ENCODE measurements around the gene OLIG1.

OLIG1 gene

DNA sequence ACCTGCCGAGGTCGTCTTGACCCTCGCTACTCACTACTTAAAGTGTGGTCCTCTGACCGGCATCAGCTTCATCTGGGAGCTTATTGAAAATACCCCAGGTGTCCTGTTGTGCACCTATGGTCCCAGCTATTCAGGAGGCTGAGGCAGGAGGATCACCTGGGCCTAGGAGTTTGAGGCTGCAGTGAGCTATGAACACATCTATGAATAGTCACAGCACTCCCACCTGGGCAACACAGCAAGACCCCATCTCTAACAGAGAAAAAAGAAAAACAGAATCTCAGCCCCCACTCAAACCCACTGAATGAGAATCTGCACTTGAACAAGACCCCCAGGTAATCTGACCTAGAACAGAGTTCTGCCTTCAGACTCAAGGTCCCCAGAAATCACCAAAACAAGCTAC lies 8.7 kb upstream of the OLIG1 start:
- no peak for DNase-seq (ENCODE audit: extremely low read depth in 1 of 2, low read depth in 1 of 2)

DNA sequence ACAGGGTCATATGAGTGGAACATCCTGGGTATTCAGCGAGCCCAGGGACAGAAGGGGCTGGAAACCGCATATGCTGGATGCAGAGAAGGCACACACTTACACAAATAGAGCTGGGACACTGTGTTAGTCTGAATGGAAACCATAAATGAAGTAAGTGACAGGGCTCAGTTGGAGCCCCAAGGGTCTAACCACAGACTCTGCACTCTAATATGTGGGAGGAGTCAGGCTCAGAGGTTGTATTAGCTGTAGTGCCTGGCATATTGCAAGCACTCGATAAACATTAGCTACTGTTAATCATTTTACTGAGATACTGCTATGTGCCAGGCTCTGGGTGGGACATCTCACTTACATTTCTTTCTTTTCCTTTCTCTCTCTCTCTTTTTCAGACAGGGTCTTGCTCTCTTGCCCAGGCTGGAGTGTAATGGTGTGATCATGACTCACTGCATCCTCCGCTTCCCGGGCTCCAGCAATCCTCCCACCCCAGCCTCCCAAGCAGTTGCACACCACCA lies 6.5 kb upstream of the OLIG1 start:
- no peak for DNase-seq (ENCODE audit: extremely low read depth in 1 of 2, low read depth in 1 of 2)

DNA sequence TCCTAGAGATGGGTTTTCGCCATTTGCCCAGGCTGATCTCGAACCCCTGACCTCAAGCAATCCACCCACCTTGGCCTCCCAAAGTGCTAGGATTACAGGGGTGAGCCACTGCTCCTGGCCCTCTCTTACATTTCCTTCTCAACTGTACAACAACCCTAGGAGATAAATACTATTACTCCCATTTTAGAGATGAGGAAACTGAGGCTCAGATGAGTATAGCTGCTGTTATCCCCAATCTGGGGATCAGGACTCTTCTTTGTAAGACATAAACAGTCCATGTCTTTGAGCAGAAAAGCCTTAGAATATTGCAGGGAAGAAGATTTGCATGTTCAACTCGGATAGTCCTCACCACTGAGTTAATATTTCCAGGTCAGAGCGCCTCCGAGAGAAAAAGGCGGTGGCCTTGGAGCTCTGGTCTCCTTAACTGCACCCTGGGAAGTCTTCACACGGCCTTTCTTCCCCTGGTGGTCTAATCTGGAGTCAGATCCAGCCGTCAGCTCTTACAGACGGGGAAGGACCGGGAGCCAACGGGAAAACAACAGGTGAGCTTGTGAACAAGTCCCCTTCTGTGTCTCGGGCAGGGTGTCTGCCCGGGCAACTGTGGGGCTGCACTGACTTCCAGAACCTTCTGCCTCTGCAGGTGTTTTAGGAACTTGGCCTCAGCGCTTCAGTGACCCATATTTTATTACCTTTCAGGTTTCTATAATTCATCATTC lies 5.9 kb upstream of the OLIG1 start:
- no peak for DNase-seq (ENCODE audit: extremely low read depth in 1 of 2, low read depth in 1 of 2)

DNA sequence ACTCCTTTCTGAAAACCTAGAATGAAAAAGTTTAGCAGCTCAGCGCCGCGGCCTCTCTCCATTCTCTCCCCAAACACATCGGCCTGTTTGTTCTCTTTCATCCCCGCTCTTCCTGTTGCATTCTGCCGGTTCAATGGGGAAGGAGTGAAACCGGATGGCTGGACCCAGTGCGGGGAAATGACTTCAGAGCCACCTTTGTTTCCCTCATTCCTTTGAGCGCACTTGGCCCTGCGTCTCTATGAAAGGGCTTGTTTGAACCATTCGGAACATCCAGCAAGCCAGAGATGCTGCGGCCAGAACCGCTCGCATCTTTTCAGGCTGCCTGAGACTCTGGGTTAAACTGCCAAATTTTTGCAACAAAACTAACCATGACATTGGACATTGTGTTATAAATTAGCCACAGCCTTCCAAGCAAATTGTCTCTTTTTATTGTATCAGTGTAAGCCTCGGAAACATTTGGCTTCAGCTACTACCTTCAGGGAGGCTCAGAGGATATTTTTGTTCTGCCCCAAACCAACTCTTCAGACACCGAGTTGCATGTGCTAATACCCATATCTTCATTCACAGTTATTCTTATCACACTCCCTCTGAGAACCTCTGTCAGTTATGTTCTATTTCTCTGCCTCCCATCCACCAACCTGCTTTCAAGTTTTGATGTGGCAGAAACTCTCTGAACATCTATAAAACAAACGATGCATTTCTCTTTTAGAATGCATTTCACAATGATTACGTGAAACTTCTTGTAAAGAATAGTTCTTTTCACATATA lies 5.1 kb upstream of the OLIG1 start:
- no peak for DNase-seq (ENCODE audit: extremely low read depth in 1 of 2, low read depth in 1 of 2)

DNA sequence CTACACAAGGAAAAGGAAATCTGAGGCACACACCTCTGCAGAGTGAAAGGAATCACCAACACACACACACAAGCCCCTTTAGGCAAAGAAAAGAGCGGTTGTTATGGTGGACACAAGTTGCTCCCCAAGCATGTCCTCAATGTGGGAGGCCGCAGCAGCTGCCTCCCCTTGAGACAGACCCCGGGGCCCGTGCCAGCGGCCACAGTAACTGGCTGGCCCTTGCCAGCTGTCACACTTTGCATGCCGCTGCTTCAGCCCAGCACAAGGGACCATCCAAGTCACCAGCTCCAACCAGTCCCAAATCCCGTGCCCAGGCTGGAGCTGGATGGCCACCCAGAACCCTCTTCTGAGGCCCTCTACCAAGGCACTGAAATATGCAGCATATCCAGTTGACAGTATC lies 2.9 kb upstream of the OLIG1 start:
- DNase-seq (ENCODE audit: extremely low read depth in 1 of 2, low read depth in 1 of 2): no peak

DNA sequence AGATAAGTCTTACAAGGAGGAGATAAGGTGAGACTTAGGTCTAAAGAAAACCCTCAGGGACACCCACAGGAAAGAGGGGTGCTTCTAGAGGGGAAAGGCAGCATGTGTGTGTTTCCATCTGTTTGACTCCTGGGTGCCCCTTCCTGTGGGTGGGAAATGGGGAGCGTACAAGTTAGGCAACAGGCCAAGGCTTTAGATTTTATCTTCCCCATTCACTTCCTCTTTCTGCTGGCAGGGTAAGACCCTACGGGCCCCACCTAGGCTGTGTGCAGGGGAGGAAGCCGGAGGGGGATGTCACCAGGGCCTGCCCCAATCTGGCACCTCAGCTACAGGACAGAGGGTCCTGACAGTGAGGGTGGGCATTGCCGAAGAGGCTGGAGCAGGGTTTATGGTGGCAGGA lies 2.5 kb upstream of the OLIG1 start:
- no peak for DNase-seq (ENCODE audit: extremely low read depth in 1 of 2, low read depth in 1 of 2)

DNA sequence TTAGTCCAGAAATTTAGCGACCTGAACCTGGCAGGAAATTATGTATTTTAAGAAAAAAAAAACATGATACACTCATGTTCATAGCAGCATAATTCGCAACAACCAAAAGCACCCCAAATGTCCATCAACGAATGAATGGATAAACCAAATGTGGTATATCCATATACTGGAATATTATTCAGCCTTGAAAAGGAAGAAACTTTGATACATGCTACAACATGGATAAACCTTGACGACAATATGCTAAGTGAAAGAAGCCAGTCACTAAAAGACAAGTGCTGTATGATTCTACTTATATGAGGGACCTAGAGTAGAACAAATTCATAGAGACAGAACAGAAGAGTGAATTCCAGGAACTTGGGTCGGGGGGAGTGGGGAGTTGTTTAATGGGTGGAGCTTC lies 698 bp upstream of the OLIG1 start:
- DNase-seq (ENCODE audit: extremely low read depth in 1 of 2, low read depth in 1 of 2): no peak

DNA sequence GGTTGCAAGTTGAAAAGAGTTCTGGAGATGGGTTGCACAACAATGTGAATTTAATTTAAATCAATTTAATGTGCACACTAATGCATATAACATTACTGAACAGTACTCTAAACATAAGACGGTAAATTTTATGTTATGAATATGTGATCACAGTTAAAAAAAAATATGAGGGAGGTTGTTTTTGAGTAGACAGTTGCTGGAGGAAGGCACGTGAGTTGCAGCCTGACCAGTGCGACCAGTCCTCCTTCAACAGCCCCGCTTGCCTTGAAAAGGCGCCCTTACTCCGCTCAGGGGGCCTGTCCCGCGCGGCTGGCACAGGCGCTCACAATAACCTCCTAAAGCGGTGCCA lies 322 bp upstream of the OLIG1 start:
- no peak for DNase-seq (ENCODE audit: extremely low read depth in 1 of 2, low read depth in 1 of 2)

DNA sequence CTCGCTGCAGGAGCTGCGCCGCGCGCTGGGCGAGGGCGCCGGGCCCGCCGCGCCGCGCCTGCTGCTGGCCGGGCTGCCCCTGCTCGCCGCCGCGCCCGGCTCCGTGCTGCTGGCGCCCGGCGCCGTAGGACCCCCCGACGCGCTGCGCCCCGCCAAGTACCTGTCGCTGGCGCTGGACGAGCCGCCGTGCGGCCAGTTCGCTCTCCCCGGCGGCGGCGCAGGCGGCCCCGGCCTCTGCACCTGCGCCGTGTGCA lies 730 bp downstream of the OLIG1 start:
- no peak for DNase-seq (ENCODE audit: extremely low read depth in 1 of 2, low read depth in 1 of 2)

DNA sequence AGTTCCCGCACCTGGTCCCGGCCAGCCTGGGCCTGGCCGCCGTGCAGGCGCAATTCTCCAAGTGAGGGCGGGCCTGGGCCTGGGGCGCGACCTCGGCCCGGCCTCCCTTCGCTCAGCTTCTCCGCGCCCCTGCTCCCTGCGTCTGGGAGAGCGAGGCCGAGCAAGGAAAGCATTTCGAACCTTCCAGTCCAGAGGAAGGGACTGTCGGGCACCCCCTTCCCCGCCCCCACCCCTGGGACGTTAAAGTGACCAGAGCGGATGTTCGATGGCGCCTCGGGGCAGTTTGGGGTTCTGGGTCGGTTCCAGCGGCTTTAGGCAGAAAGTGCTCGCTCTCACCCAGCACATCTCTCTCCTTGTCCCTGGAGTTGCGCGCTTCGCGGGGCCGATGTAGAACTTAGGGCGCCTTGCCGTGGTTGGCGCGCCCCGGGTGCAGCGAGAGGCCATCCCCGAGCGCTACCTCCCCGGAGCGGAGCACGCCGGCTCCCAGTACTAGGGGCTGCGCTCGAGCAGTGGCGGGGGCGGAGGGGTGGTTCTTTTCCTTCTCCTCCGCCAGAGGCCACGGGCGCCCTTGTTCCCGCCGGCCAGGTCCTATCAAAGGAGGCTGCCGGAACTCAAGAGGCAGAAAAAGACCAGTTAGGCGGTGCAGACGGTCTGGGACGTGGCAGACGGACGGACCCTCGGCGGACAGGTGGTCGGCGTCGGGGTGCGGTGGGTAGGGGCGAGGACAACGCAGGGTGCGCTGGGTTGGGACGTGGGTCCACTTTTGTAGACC lies 1.2 kb downstream of the OLIG1 start:
- no peak for DNase-seq (ENCODE audit: extremely low read depth in 1 of 2, low read depth in 1 of 2)

DNA sequence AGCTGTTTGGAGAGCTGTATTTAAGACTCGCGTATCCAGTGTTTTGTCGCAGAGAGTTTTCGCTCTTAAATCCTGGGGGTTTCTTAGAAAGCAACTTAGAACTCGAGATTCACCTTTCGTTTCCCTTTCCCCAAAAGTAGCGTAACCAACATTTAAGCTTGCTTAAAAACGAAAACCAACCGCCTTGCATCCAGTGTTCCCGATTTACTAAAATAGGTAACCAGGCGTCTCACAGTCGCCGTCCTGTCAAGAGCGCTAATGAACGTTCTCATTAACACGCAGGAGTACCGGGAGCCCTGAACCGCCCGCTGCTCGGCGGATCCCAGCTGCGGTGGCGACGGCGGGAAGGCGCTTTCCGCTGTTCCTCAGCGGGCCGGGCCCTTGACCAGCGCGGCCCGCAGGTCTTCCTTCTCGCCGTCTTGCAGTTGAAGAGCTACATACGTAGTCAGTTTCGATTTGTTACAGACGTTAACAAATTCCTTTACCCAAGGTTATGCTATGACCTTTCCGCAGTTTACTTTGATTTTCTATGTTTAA lies 1.9 kb downstream of the OLIG1 start:
- DNase-seq (ENCODE audit: extremely low read depth in 1 of 2, low read depth in 1 of 2): no peak

DNA sequence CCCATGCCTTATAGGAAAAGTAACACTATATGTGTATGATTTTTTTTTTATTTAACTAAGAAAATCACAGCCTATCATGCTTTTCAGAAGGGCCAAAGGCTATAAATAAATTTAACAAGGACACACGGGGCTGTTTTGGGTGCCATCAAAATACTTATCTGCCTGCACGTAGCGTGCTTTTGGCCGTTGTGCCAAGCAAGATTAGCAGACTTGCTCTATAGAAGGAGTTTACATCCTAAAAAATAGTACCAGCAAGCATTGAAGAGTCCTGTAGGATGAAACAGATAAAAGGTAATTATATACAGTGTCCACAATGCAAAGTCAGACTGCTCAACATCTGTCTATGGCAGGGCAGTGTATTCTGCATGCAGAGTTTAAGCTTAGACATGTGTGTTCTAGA lies 3.7 kb downstream of the OLIG1 start:
- DNase-seq (ENCODE audit: extremely low read depth in 1 of 2, low read depth in 1 of 2): no peak

DNA sequence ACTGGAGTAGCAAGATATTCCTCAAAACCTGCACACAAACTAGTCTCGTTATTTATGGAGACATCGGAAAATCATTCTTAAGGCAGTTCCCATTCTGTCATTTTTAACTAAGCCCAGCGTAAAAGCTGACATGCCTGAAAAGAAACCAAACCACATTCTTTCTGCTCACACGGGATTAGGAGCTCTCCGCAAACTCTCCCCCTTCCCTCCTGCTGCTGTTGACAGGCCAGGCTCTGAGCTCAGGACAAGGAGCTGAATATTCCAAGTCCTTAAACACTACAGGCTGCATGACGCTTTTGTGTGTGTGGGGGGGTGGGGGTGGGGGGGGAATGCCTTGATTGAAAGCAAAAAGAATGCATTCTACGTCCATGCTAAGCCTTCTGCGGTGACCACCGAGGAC lies 5.2 kb downstream of the OLIG1 start:
- no peak for DNase-seq (ENCODE audit: extremely low read depth in 1 of 2, low read depth in 1 of 2)

DNA sequence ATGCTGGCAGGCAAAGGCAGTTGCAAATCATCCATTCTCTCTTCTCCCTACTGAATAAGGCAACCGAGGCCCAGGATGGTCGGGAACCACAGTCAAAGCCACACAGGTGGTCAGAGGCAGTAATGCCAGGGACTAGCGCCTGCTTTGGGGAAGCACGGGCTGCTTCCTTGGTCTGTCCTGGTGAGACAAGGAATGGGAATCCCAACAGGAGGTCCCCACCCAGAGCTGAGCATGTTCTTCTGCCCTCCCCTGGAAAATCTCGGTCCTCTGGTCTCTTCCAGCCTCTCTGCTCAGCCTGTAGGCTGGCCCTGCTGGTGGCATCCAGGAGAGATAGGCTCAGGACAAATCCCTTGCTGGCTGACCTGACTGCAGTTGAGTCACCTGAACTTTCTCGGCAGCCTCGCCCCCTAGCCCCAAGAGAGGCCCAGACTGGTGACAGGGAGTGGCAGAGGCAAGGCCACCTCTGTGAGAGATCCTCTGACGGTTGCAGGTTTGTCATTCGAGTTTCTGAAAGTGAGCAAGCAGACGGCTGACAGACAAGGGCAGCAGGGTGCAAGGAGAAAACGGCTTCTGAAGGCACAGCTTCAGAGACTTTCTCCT lies 5.8 kb downstream of the OLIG1 start:
- no peak for DNase-seq (ENCODE audit: extremely low read depth in 1 of 2, low read depth in 1 of 2)

DNA sequence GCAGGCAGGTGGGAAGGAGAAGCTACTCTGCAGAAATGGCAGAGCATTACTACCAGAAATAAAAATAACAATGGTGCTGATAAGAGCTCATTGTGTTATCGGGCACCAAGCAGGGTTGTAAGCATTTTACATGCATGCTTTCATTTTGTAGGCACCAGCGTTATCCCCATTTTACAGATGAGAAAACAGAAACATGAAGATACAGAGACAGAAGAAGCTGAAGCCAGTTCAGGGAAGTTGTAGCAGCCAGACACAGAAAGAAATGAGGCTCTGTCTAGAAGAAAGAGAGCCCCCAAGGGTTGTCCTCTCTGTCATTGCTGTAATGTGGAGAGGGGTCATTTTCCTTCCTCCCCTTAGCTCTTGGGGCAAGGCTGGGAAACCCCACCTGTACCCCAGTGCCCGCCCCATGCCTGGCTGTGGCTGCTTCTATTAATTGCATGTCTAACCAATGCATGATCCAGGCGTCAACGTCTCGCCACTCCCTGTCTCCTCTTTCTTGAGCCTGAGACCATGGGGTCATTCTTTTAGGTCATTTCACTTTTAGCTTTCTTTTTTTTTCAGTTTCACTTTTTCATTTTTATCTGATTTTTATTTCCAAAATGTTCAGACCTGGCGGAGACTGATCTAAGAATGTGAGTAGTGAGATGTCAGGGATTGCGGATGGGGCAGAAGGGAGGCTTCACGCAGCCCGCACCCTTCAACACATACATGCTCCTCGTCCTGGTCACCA lies 6.8 kb downstream of the OLIG1 start:
- no peak for DNase-seq (ENCODE audit: extremely low read depth in 1 of 2, low read depth in 1 of 2)

DNA sequence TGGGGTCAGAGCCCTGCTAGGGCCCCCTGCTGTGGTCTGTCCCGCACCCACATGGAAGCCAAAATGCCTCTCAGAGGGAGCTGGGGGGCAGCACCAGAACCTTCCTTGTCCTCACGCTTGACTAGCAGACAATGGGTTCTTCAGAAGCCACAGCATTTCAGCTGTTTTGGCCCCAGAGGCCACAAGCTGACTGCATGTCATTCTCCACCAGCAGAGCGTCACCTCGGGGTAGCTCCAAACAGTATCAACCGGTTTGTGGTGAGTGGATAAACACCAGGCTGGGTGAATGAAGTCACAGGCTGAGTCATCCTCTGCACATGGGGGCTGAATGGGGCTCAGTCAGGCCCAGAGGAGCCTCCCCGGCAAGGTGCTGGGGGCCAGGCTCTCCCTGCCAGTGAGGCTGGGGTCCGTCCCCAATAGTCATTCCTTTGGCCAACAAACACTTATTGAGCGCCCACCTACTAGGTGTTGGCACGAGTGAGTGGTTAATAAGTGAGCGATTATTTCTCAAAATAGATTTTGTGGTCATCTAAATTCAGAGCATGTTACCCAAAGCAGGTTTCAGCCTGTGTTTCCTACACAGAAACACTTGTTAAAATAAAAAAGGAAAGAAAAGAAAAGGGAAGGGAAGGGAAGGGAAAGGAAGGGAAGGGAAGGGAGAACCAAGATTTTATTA lies 9.1 kb downstream of the OLIG1 start:
- DNase-seq (ENCODE audit: extremely low read depth in 1 of 2, low read depth in 1 of 2): peak; percentile 35 to 57

DNA sequence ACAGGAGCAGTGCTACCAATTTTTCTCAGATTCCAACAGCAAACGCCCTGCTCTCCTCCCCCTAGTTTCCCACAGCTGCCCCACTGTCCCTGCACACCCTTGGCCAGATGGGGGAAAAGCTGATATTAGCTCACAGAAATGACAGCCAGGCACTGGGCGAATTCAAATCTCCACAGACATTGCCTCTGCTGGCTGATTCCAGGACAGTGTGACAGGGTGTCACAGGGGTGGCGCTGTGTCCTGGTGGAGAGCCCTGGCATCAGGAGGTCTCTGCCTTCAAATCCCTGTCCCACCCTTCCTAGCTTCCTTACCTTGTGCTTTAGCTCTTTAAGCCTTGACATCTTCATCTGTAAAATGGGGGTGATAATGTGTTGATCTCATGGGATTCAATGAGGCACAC lies 10.4 kb downstream of the OLIG1 start:
- no peak for DNase-seq (ENCODE audit: extremely low read depth in 1 of 2, low read depth in 1 of 2)

DNA sequence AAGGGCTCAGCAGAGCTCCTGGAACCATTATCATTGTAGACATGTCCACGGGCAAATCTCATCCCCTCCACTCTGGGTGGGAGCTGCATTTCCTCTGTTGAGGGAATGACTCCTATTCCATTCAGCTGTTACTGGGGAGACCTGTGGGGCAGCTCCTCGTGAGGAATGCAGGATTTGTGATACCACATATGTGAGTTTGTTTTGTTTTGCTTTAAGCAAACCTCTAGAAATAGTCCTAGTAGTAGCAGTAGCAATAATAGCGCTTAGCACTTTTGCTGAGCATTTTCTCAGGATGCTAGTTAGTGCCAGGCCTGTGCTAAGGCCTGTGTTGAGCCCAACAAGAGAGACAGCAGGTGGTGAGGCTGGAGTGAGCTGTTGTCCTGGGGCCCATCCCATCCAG lies 10.8 kb downstream of the OLIG1 start:
- DNase-seq (ENCODE audit: extremely low read depth in 1 of 2, low read depth in 1 of 2): no peak

DNA sequence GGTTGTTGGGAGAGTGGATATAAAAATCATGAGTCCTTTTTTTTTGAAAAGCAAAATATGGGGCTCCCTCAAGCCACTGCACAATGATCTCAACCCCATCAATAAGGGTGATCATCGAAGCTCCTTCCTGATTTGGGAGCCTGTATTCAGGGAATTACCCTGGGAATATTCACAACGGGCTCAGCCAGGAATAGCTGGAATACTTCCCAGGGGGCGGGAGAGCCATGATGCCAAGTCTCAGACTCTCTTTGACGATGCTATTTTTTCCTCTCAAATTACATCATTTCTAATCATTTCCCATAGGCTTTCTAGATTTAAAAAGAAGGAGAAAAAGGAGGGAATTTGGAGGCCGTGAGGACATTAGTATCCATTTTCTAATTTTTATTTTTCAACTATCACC lies 18.4 kb downstream of the OLIG1 start:
- DNase-seq (ENCODE audit: extremely low read depth in 1 of 2, low read depth in 1 of 2): no peak

DNA sequence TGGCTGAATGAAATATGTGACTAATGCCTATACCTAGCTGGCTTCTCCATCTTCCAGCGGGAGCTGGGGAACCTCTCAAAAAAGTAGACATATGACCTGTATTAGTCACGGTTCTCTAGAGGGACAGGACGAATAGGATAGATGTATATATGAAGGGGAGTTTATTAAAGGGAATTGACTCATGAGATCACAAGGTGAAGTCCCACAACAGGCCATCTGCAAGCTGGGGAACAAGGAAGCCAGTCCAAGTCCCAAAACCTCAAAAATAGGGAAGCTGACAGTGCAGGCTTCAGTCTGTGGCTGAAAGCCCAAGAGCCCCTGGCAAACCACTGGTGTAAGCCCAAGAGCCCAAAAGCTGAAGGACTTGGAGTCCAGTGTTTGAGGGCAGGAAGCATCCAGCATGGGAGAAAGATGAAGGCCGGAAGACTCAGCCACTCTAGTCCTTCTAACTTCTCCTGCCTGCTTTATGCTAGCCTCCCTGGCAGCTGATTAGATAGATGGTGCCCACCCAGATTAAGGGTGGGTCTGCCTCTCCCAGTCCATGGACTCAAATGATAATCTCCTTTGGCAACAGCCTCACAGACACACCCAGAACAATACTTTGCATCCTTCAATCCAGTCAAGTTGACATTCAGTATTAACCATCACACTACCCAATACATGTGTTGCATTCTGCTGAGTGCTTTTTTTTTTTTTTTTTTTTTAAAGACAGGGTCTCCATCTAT lies 19.6 kb downstream of the OLIG1 start:
- no peak for DNase-seq (ENCODE audit: extremely low read depth in 1 of 2, low read depth in 1 of 2)
